PFSK-1 (cell line): ENCODE measurements around the gene STAT6.
A peak's percentile ranks its signal among the peaks of the same experiment; 100 is the strongest.

Experiments used
- FOXP2 ChIP-seq: optimal IDR thresholded peaks from 2 replicates; pipeline ENCODE3; 2011; ENCODE audit warnings: borderline replicate concordance, control low read depth, inconsistent platforms; ENCODE audit not compliant: insufficient read depth; ENCODE audit errors: extremely low read length, extremely low read depth
- POLR2AphosphoS5 ChIP-seq: IDR thresholded peaks from 2 replicates; pipeline ENCODE4 v1.6.1; 2012; ENCODE audit warnings: low read depth, mild to moderate bottlenecking, control low read depth, low read length, moderate library complexity
- REST ChIP-seq, 2 experiments: IDR thresholded peaks; 2 replicates each; pipeline versions ENCODE4 v1.6.1 to v1.8.0; 2011 to 2012; ENCODE audit warnings: low read depth in 2 of 2, low read length in 2 of 2, control low read depth in 1 of 2, inconsistent platforms in 1 of 2, mild to moderate bottlenecking in 1 of 2, moderate library complexity in 1 of 2; ENCODE audit not compliant: insufficient read depth in 1 of 2
- SIN3A ChIP-seq: IDR thresholded peaks from 2 replicates; pipeline ENCODE4 v1.6.1; 2012; ENCODE audit warnings: mild to moderate bottlenecking, low read length, moderate library complexity, borderline replicate concordance; ENCODE audit not compliant: insufficient read depth
- TAF1 ChIP-seq: IDR thresholded peaks from 2 replicates; pipeline ENCODE4 v1.6.1; 2012; ENCODE audit warnings: low read length, control low read depth, borderline replicate concordance; ENCODE audit not compliant: insufficient read depth

GRCh38 chr12:57049890-57050289, 61.3 kb downstream of the STAT6 start, which contains the start of gene MYO1A:
- no peak for TF ChIP-seq POLR2AphosphoS5
- peak; percentile 92 to 95 for TF ChIP-seq REST (IDR thresholded peaks at IDR 0.05; ENCODE audit: insufficient read depth in 1 of 2, low read depth in 2 of 2, low read length in 2 of 2)
- no peak for TF ChIP-seq SIN3A
- no peak for TF ChIP-seq TAF1
- TF ChIP-seq FOXP2: no peak
